ENCODE measurements around the gene CGNL1.

The CGNL1 gene

DNA sequence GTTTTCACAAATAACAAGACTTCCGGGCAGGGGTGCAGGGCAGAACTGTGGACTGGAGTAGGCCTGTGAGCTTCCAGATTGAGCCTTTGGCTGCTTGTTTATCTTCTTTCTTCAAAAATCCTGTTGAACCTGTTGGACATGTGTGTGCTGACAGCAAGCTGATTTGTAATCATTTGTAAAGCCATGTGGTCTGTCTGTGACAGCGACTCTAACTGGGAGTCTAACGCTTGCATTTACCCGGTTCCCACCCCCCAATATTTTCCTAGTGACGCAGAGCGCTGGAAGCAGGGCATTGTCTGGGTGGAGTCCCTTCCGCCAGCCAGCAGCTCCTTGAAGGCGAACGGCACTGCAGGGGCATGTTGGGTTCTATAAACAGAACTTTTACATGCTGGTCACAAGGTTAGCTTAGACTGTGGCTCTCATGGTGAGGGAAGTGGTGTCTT lies 129.7 kb downstream of the CGNL1 start:
- no peak for DNase-seq
- Histone ChIP-seq H3K36me3 (ENCODE audit: control insufficient read depth in 4 of 4, insufficient read depth in 4 of 4, low read length in 3 of 4) (no peaks in the 10 kb centered on the region), H3K4me1 (ENCODE audit: control extremely low read depth in 1 of 4, control insufficient read depth in 4 of 4, insufficient read depth in 4 of 4, low read length in 3 of 4) (peaks cover 0 to 8% (median 2%) of the 10 kb centered on the region in 4 experiments), H3K9me3 (ENCODE audit: control extremely low read depth in 1 of 5, control insufficient read depth in 4 of 5, insufficient read depth in 2 of 5, low read depth in 1 of 5, low read length in 4 of 5) (no peaks in the 10 kb centered on the region), H3K27ac (ENCODE audit: insufficient read depth in 1 of 2, low read depth in 1 of 2, low read length in 2 of 2, poor library complexity in 1 of 2, severe bottlenecking in 2 of 2) (no peak overlapping the region), H3K4me3 (ENCODE audit: control insufficient read depth in 1 of 7, extremely low read depth in 1 of 7, insufficient read depth in 4 of 7, low read depth in 2 of 7, low read length in 6 of 7) (no peak overlapping the region), H3K27me3 (replicated peaks in 2 of 5; ENCODE audit: control insufficient read depth in 4 of 5, insufficient read depth in 5 of 5, low read length in 4 of 5) (no peaks in the 10 kb centered on the region)
- WGBS (ENCODE audit: insufficient coverage): 95% methylated on average over 9 of the region's 9 CpGs
- ChIA-PET POLR2A (no interaction called here), CTCF (no interaction called here)

DNA sequence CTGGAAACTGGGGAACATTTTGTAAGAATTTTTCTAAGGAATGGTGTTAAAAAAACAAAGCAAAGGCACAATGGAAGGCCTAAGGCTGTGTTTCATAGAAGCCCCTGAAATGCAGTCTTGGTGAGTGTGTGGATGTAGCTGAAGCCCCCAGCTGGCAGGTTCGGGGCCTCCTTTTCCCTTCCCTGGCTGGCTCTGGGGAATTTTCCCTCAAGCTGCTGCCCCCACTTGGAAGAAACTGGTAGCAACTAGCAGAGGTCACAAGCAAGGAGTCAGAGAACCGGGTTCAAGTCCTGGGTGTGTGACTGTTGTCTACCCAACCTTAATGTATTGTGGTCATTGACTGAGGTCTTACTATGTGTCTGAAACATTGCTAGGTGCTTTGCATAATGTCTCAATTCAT lies 130.1 kb downstream of the CGNL1 start:
- DNase-seq: no peak
- ChIA-PET POLR2A (no interaction called here), CTCF (no interaction called here)
- H3K36me3 ChIP-seq (ENCODE audit: control insufficient read depth in 4 of 4, insufficient read depth in 4 of 4, low read length in 3 of 4): no peaks in the 10 kb centered on the region
- H3K4me1 ChIP-seq (ENCODE audit: control extremely low read depth in 1 of 4, control insufficient read depth in 4 of 4, insufficient read depth in 4 of 4, low read length in 3 of 4): peaks cover 0 to 8% (median 2%) of the 10 kb centered on the region in 4 experiments
- no peak overlapping the region for H3K27ac ChIP-seq (ENCODE audit: insufficient read depth in 1 of 2, low read depth in 1 of 2, low read length in 2 of 2, poor library complexity in 1 of 2, severe bottlenecking in 2 of 2)
- H3K27me3 ChIP-seq (replicated peaks in 2 of 5; ENCODE audit: control insufficient read depth in 4 of 5, insufficient read depth in 5 of 5, low read length in 4 of 5): no peaks in the 10 kb centered on the region
- H3K4me3 ChIP-seq (ENCODE audit: control insufficient read depth in 1 of 7, extremely low read depth in 1 of 7, insufficient read depth in 4 of 7, low read depth in 2 of 7, low read length in 6 of 7): no peak overlapping the region
- WGBS (ENCODE audit: insufficient coverage): 94% methylated on average over 2 of the region's 2 CpGs
- no peaks in the 10 kb centered on the region for H3K9me3 ChIP-seq (ENCODE audit: control extremely low read depth in 1 of 5, control insufficient read depth in 4 of 5, insufficient read depth in 2 of 5, low read depth in 1 of 5, low read length in 4 of 5)

DNA sequence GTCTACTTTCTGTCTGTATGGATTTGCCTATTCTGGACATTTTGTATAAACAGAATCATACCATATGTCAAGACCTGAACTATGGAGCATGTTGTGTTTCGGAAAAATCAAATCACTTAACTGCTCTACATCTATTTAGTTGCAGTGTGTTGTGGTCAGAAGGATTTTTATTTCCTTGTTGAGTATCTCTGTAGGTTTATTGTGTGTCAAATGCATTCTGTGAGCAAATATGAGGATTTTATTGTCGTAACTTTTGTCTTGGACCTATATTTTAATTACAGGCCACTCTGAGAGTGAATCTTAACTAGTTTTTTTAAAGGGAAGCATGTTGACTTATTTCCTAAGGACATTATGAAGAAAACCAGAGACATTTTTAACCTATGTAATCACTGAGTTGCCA lies 130.8 kb downstream of the CGNL1 start:
- ChIA-PET POLR2A (no interaction called here), CTCF (no interaction called here)
- no peak for DNase-seq
- H3K27me3 ChIP-seq (replicated peaks in 2 of 5; ENCODE audit: control insufficient read depth in 4 of 5, insufficient read depth in 5 of 5, low read length in 4 of 5): no peaks in the 10 kb centered on the region
- H3K36me3 ChIP-seq (ENCODE audit: control insufficient read depth in 4 of 4, insufficient read depth in 4 of 4, low read length in 3 of 4): no peaks in the 10 kb centered on the region
- H3K4me3 ChIP-seq (ENCODE audit: control insufficient read depth in 1 of 7, extremely low read depth in 1 of 7, insufficient read depth in 4 of 7, low read depth in 2 of 7, low read length in 6 of 7): no peak overlapping the region
- H3K27ac ChIP-seq (ENCODE audit: insufficient read depth in 1 of 2, low read depth in 1 of 2, low read length in 2 of 2, poor library complexity in 1 of 2, severe bottlenecking in 2 of 2): no peak overlapping the region
- WGBS (ENCODE audit: insufficient coverage): no CpG with 5 or more reads among the region's 2 CpGs
- H3K9me3 ChIP-seq (ENCODE audit: control extremely low read depth in 1 of 5, control insufficient read depth in 4 of 5, insufficient read depth in 2 of 5, low read depth in 1 of 5, low read length in 4 of 5): no peaks in the 10 kb centered on the region
- peaks cover 0 to 8% (median 2%) of the 10 kb centered on the region in 4 experiments for H3K4me1 ChIP-seq (ENCODE audit: control extremely low read depth in 1 of 4, control insufficient read depth in 4 of 4, insufficient read depth in 4 of 4, low read length in 3 of 4)

DNA sequence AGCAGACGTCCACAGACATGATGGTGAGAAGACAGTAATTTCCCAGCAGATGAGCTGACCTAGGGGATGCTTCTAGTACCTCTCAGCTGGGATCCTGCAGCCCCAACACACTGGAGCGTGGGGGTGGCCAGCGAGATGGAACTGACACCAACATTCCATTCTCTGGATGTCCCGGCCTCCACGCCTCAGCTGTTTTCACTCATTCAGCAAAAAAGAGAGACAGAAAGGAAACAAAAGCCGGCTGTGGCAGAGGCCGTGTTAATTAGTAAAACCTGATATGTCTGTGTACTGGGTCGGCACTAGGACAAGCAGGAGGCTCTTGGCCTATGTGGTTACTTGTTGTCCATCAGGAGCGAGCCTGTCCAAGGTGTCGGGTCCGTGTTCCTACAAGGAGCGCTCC lies 132.8 kb downstream of the CGNL1 start:
- no peak for DNase-seq
- ChIA-PET CTCF (interaction anchor here (0.8 to 1.5 kb wide), 3 partner anchors 18 to 167 kb away, joined by 3 to 4 read pairs (median 3); no protein-coding TSS in a partner anchor), POLR2A (no interaction called here)
- H3K27me3 ChIP-seq (replicated peaks in 2 of 5; ENCODE audit: control insufficient read depth in 4 of 5, insufficient read depth in 5 of 5, low read length in 4 of 5): no peaks in the 10 kb centered on the region
- peaks cover 0 to 8% (median 2%) of the 10 kb centered on the region in 4 experiments for H3K4me1 ChIP-seq (ENCODE audit: control extremely low read depth in 1 of 4, control insufficient read depth in 4 of 4, insufficient read depth in 4 of 4, low read length in 3 of 4)
- H3K4me3 ChIP-seq (ENCODE audit: control insufficient read depth in 1 of 7, extremely low read depth in 1 of 7, insufficient read depth in 4 of 7, low read depth in 2 of 7, low read length in 6 of 7): no peak overlapping the region
- H3K36me3 ChIP-seq (ENCODE audit: control insufficient read depth in 4 of 4, insufficient read depth in 4 of 4, low read length in 3 of 4): no peaks in the 10 kb centered on the region
- H3K27ac ChIP-seq (ENCODE audit: insufficient read depth in 1 of 2, low read depth in 1 of 2, low read length in 2 of 2, poor library complexity in 1 of 2, severe bottlenecking in 2 of 2): no peak overlapping the region
- 97% methylated on average over 8 of the region's 12 CpGs for WGBS (ENCODE audit: insufficient coverage)
- no peaks in the 10 kb centered on the region for H3K9me3 ChIP-seq (ENCODE audit: control extremely low read depth in 1 of 5, control insufficient read depth in 4 of 5, insufficient read depth in 2 of 5, low read depth in 1 of 5, low read length in 4 of 5)

DNA sequence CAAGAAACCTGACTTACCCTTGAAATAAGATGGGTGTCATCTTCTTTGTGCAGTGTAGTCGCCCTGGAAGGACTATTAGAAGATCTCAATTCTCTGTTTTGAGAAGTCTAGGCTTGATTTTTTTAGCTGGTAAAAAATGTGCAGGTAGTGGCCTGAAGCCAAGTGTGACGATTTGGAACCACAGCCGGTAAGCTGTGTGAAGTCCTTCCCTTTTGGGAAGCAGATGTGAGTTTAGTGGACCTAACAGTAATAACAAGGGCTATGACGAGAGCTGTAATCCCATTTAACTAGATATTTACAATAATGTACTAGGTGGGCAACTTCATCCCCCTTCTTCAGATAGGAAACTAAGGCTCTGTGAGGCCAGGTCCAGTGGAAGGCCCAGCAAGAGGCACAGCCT lies 133.7 kb downstream of the CGNL1 start:
- Histone ChIP-seq H3K9me3 (ENCODE audit: control extremely low read depth in 1 of 5, control insufficient read depth in 4 of 5, insufficient read depth in 2 of 5, low read depth in 1 of 5, low read length in 4 of 5) (no peaks in the 10 kb centered on the region), H3K4me1 (ENCODE audit: control extremely low read depth in 1 of 4, control insufficient read depth in 4 of 4, insufficient read depth in 4 of 4, low read length in 3 of 4) (peaks cover 0 to 8% (median 2%) of the 10 kb centered on the region in 4 experiments), H3K27me3 (replicated peaks in 2 of 5; ENCODE audit: control insufficient read depth in 4 of 5, insufficient read depth in 5 of 5, low read length in 4 of 5) (no peaks in the 10 kb centered on the region), H3K27ac (ENCODE audit: insufficient read depth in 1 of 2, low read depth in 1 of 2, low read length in 2 of 2, poor library complexity in 1 of 2, severe bottlenecking in 2 of 2) (no peak overlapping the region), H3K36me3 (ENCODE audit: control insufficient read depth in 4 of 4, insufficient read depth in 4 of 4, low read length in 3 of 4) (no peaks in the 10 kb centered on the region), H3K4me3 (ENCODE audit: control insufficient read depth in 1 of 7, extremely low read depth in 1 of 7, insufficient read depth in 4 of 7, low read depth in 2 of 7, low read length in 6 of 7) (no peak overlapping the region)
- peak; percentile 18 to 84 (median 79) for DNase-seq
- POLR2A ChIA-PET: no interaction called here
- WGBS (ENCODE audit: insufficient coverage): 67% methylated on average over 1 of the region's 4 CpGs
- CTCF ChIA-PET: interaction anchor here (1.5 kb wide), 1 partner anchor 17 kb away, joined by 4 read pairs; no protein-coding TSS in a partner anchor

DNA sequence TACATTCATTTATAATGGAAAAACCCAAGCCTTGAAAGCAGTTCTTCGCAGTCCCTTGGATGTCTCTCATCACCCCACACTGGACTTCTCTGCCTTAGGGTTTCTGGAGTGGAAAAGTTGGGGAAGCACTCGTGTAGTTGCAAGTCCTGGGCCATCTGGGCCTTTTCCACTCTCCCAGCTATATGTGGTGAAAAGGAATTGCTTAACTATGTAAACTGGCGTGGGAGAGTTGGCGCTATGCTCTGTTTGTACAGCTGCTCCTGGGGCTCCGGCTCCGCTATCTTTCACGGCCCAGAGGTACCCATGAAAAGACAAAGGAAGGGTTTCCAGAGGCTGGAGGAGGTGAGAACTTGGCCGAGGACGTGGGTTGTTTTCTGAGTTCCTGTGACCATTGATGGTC lies 134.3 kb downstream of the CGNL1 start:
- peaks cover 0 to 8% (median 2%) of the 10 kb centered on the region in 4 experiments for H3K4me1 ChIP-seq (ENCODE audit: control extremely low read depth in 1 of 4, control insufficient read depth in 4 of 4, insufficient read depth in 4 of 4, low read length in 3 of 4)
- ChIA-PET CTCF (interaction anchor here (1.5 kb wide), 1 partner anchor 17 kb away, joined by 4 read pairs; no protein-coding TSS in a partner anchor), POLR2A (no interaction called here)
- no peaks in the 10 kb centered on the region for H3K9me3 ChIP-seq (ENCODE audit: control extremely low read depth in 1 of 5, control insufficient read depth in 4 of 5, insufficient read depth in 2 of 5, low read depth in 1 of 5, low read length in 4 of 5)
- 82% methylated on average over 6 of the region's 9 CpGs for WGBS (ENCODE audit: insufficient coverage)
- no peak for DNase-seq
- H3K27ac ChIP-seq (ENCODE audit: insufficient read depth in 1 of 2, low read depth in 1 of 2, low read length in 2 of 2, poor library complexity in 1 of 2, severe bottlenecking in 2 of 2): no peak overlapping the region
- H3K36me3 ChIP-seq (ENCODE audit: control insufficient read depth in 4 of 4, insufficient read depth in 4 of 4, low read length in 3 of 4): no peaks in the 10 kb centered on the region
- H3K4me3 ChIP-seq (ENCODE audit: control insufficient read depth in 1 of 7, extremely low read depth in 1 of 7, insufficient read depth in 4 of 7, low read depth in 2 of 7, low read length in 6 of 7): no peak overlapping the region
- no peaks in the 10 kb centered on the region for H3K27me3 ChIP-seq (replicated peaks in 2 of 5; ENCODE audit: control insufficient read depth in 4 of 5, insufficient read depth in 5 of 5, low read length in 4 of 5)

DNA sequence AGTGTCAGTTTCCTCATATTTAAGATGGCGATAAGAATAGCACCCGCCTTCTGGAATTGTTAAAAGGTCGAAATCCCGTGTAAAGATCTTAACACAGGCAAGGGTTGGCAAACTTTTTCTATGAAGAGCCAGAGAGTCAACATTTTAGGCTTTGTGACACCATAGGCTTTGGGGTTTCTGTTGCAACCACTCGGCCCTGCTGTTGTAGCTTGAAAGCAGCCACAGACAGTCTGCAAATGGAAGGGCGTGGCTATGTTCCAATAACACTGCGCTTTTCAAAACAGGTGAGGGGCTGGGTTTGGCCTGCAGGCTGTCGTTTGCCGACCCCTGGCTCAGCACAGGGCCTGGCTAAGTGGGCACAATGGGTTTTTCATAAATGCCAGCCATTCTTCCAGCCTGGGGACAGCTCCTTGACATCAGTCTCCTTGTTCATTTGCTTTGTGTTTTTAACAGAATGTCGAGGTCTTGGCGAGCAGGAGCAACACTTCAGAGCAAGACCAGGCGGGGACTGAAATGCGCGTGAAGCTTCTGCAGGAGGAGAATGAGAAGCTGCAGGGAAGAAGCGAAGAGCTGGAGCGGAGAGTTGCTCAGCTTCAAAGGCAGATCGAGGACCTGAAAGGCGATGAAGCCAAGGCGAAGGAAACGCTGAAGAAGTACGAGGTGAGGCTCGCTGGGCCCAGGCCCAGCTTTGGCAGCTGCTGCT lies 140.2 kb downstream of the CGNL1 start:
- Histone ChIP-seq H3K27me3 (replicated peaks in 2 of 5; ENCODE audit: control insufficient read depth in 4 of 5, insufficient read depth in 5 of 5, low read length in 4 of 5) (no peaks in the 10 kb centered on the region), H3K36me3 (ENCODE audit: control insufficient read depth in 4 of 4, insufficient read depth in 4 of 4, low read length in 3 of 4) (no peaks in the 10 kb centered on the region), H3K9me3 (ENCODE audit: control extremely low read depth in 1 of 5, control insufficient read depth in 4 of 5, insufficient read depth in 2 of 5, low read depth in 1 of 5, low read length in 4 of 5) (no peaks in the 10 kb centered on the region), H3K4me1 (ENCODE audit: control extremely low read depth in 1 of 4, control insufficient read depth in 4 of 4, insufficient read depth in 4 of 4, low read length in 3 of 4) (no peaks in the 10 kb centered on the region), H3K4me3 (ENCODE audit: control insufficient read depth in 1 of 7, extremely low read depth in 1 of 7, insufficient read depth in 4 of 7, low read depth in 2 of 7, low read length in 6 of 7) (no peak overlapping the region), H3K27ac (ENCODE audit: insufficient read depth in 1 of 2, low read depth in 1 of 2, low read length in 2 of 2, poor library complexity in 1 of 2, severe bottlenecking in 2 of 2) (no peak overlapping the region)
- CTCF ChIA-PET: interaction anchor here (0.9 to 1.7 kb wide), 3 partner anchors 11 to 12 kb away, joined by 3 to 5 read pairs (median 5); no protein-coding TSS in a partner anchor
- no peak for DNase-seq
- WGBS (ENCODE audit: insufficient coverage): 91% methylated on average over 19 of the region's 22 CpGs
- POLR2A ChIA-PET: interaction anchor here (0.6 to 1.2 kb wide), 2 partner anchors 11 to 1868 kb away, joined by 3 to 4 read pairs; no protein-coding TSS in a partner anchor

All from common myeloid progenitor, CD34-positive (primary cell).